VCaP (cell line): Measurements from ENCODE around the gene ADARB2.

Experiments used
- H3K27ac ChIP-seq: fragments of 450-650 bp; 2 replicates; pipeline ENCODE4 v1.5.1; 2017
- CTCF ChIP-seq: fragments of 450-650 bp; conservative IDR thresholded peaks from 2 replicates; pipeline ENCODE4 v1.5.1; 2017; ENCODE audit warnings: mild to moderate bottlenecking, moderate library complexity

ADARB2 gene

GRCh38 chr10:1594372-1595241 is 142.7 kb downstream of the ADARB2 start:
- no peak for TF ChIP-seq CTCF
- H3K27ac ChIP-seq = no peak overlapping the region

GRCh38 chr10:1591742-1592141 is 145.6 kb downstream of the ADARB2 start:
- no peak overlapping the region for H3K27ac ChIP-seq
- no peak for TF ChIP-seq CTCF

GRCh38 chr10:1591045-1591444 is 146.3 kb downstream of the ADARB2 start:
- no peak for TF ChIP-seq CTCF
- no peak overlapping the region for H3K27ac ChIP-seq

- no peak for TF ChIP-seq CTCF
- no peak overlapping the region for H3K27ac ChIP-seq
Measured at GRCh38 chr10:1589257-1589656, 148.1 kb downstream of the ADARB2 start.

- H3K27ac ChIP-seq = no peak overlapping the region
- no peak for TF ChIP-seq CTCF
Measured at GRCh38 chr10:1582739-1583138, 154.6 kb downstream of the ADARB2 start.

- H3K27ac ChIP-seq = no peak overlapping the region
- no peak for TF ChIP-seq CTCF
Measured at GRCh38 chr10:1581189-1581588, 156.1 kb downstream of the ADARB2 start.

- H3K27ac ChIP-seq = no peak overlapping the region
- no peak for TF ChIP-seq CTCF
Measured at GRCh38 chr10:1579671-1580070, 157.7 kb downstream of the ADARB2 start.
